K562 (cell line): Measurements from ENCODE around the gene NUP205. TPM values are rescaled to one million over a fixed set of nuclear protein-coding genes. Genes with fewer than 3 reads are reported as not detected.

Source experiments
- ATAC-seq: fragments of 200-7000 bp; cut with Tn5 transposase; 3 replicates; pipeline ENCODE4 v1.9.1; 2020; ENCODE audit warnings: moderate library complexity
- BruUV-seq: library from RNA; stranded (reverse); fragments of 400-500 nt; replicated peaks from 2 replicates; lab custom pipeline; 2021; lab: Mats Ljungman, UMichigan
- CTCF ChIA-PET: fragments of 300-600 bp; formaldehyde crosslinking; extraction: SDS; loops from one replicate; lab custom pipeline; 2021; ENCODE audit warnings: low intra/inter-chr PET ratio; lab: Yijun Ruan, JAX
- POLR2A ChIA-PET: fragments of 300-600, 350-650 bp; sonication (Branson Sonifier 250); formaldehyde crosslinking; extraction: SDS; loops from one replicate; lab custom pipeline; 2021; ENCODE audit warnings: antibody characterized with exemption, inconsistent platforms; lab: Yijun Ruan, JAX
- DNase-seq, 4 experiments: peaks; one replicate each; pipeline versions ENCODE4 v3.0.0 to v3.0.0-alpha.2; 2011 to 2018; ENCODE audit warnings: low spot score in 3 of 4, mixed read lengths in 3 of 4; ENCODE audit errors: extremely low read depth in 1 of 4
- FAIRE-seq: peaks from 2 replicates; lab custom pipeline; 2011; peaks lifted over from hg19 to GRCh38; lab: Jason Lieb, UNC
- H2AFZ ChIP-seq: 2 replicates; pipeline ENCODE4 v1.6.0; 2011; ENCODE audit warnings: low read depth, low read length, control low read depth, inconsistent platforms
- H3K27ac ChIP-seq: fragments of 200-600 bp; 3 replicates; pipeline ENCODE4 v1.8.0; 2011; ENCODE audit warnings: low read depth, mild to moderate bottlenecking, control low read depth, inconsistent platforms, low read length, moderate library complexity, mixed read lengths; ENCODE audit errors: extremely low read depth
- H3K27me3 ChIP-seq, 2 experiments: fragments of 300-600 bp in 1 of 2; 2 replicates in 1 of 2; 3 replicates in 1 of 2; pipeline versions ENCODE4 v1.6.0 to v1.8.0; 2011; ENCODE audit warnings: inconsistent platforms in 2 of 2, low read length in 2 of 2, mild to moderate bottlenecking in 1 of 2, mixed read lengths in 1 of 2, moderate library complexity in 1 of 2; ENCODE audit not compliant: control insufficient read depth in 2 of 2, insufficient read depth in 2 of 2
- H3K36me3 ChIP-seq: fragments of 300-600 bp; 3 replicates; pipeline ENCODE4 v1.8.0; 2011; ENCODE audit warnings: mild to moderate bottlenecking, low read length, inconsistent platforms; ENCODE audit not compliant: control insufficient read depth, insufficient read depth
- H3K4me1 ChIP-seq, 2 experiments: fragments of 200-600 bp in 1 of 2; replicated peaks in 1 of 2; 2 replicates in 1 of 2; 3 replicates in 1 of 2; pipeline versions ENCODE4 v1.5.1 to v1.8.0; 2011; ENCODE audit warnings: inconsistent platforms in 2 of 2, low read length in 2 of 2, mild to moderate bottlenecking in 1 of 2, mixed read lengths in 1 of 2, moderate library complexity in 1 of 2; ENCODE audit not compliant: control insufficient read depth in 2 of 2, insufficient read depth in 2 of 2
- H3K4me2 ChIP-seq: 2 replicates; pipeline ENCODE4 v1.6.1; 2011; ENCODE audit warnings: low read length, control low read depth, inconsistent platforms, mixed read lengths; ENCODE audit not compliant: insufficient read depth
- H3K4me3 ChIP-seq: fragments of 200-600 bp; sonication (generic), shearing (Covaris generic); 2 replicates; pipeline ENCODE4 v1.5.1; 2016; ENCODE audit warnings: control low read depth, inconsistent platforms
- H3K79me2 ChIP-seq: fragments of 200-600 bp; 3 replicates; pipeline ENCODE4 v1.8.0; 2011; ENCODE audit warnings: low read length, inconsistent platforms; ENCODE audit not compliant: control insufficient read depth, insufficient read depth
- H3K9ac ChIP-seq, 2 experiments: 2 replicates each; pipeline versions ENCODE4 v1.6.0 to v1.6.1; 2011; ENCODE audit warnings: low read depth in 2 of 2, low read length in 2 of 2, control low read depth in 1 of 2, inconsistent platforms in 1 of 2, mild to moderate bottlenecking in 1 of 2, mixed read lengths in 1 of 2; ENCODE audit not compliant: insufficient read depth in 1 of 2
- H3K9me1 ChIP-seq: one replicate; pipeline ENCODE4 v1.6.0; 2011; ENCODE audit warnings: inconsistent platforms, mild to moderate bottlenecking, low read length, moderate library complexity; ENCODE audit not compliant: control insufficient read depth, insufficient read depth
- H3K9me3 ChIP-seq: replicated peaks from 2 replicates; pipeline ENCODE4 v1.5.1; 2011; ENCODE audit warnings: low read depth, low read length, inconsistent platforms; ENCODE audit not compliant: control insufficient read depth, insufficient read depth
- H4K20me1 ChIP-seq: replicated peaks from 2 replicates; pipeline ENCODE4 v1.6.1; 2011; ENCODE audit warnings: low read length, inconsistent platforms, mixed read lengths; ENCODE audit not compliant: control insufficient read depth, insufficient read depth
- CBX3 ChIP-seq, 2 experiments: IDR thresholded peaks; 1 replicate in 1 of 2; 2 replicates in 1 of 2; pipeline ENCODE4 v1.6.1; 2012; ENCODE audit warnings: inconsistent platforms in 2 of 2, low read length in 2 of 2, borderline replicate concordance in 1 of 2, control low read depth in 1 of 2
- CHD4 ChIP-seq: fragments of 200-600 bp; sonication (generic); IDR thresholded peaks from 3 replicates; pipeline ENCODE4 v1.6.1; 2012; ENCODE audit warnings: low read depth, mild to moderate bottlenecking, mixed read lengths, low read length, inconsistent platforms; ENCODE audit not compliant: insufficient read depth, insufficient replicate concordance, poor library complexity, severe bottlenecking
- CREM ChIP-seq: IDR thresholded peaks from 2 replicates; pipeline ENCODE4 v1.6.1; 2014; ENCODE audit warnings: antibody characterized with exemption, low read depth
- DACH1 ChIP-seq: fragments of 450-650 bp; IDR thresholded peaks from 2 replicates; pipeline ENCODE4 v1.6.1; 2018; ENCODE audit not compliant: partially characterized antibody
- E2F5 ChIP-seq: sonication (generic); formaldehyde crosslinking; IDR thresholded peaks from 2 replicates; pipeline ENCODE4 v1.8.0; 2022; ENCODE audit warnings: mild to moderate bottlenecking, missing genetic modification reagents
- FOXO4 ChIP-seq: fragments of 450-650 bp; formaldehyde crosslinking; IDR thresholded peaks from 2 replicates; pipeline ENCODE4 v1.4.0; 2020; ENCODE audit warnings: mild to moderate bottlenecking, moderate library complexity
- HIVEP1 ChIP-seq: fragments of 250-450 bp; sonication (Bioruptor Pico); IDR thresholded peaks from 2 replicates; pipeline ENCODE4 v1.4.0; 2020; ENCODE audit warnings: mild to moderate bottlenecking
- HSF4 ChIP-seq: fragments of 250-450 bp; sonication (Bioruptor Pico); IDR thresholded peaks from 2 replicates; pipeline ENCODE4 v2.1.2; 2022; ENCODE audit warnings: mild to moderate bottlenecking, moderate library complexity, borderline replicate concordance
- MITF ChIP-seq: IDR thresholded peaks from 2 replicates; pipeline ENCODE4 v1.6.1; 2014; ENCODE audit warnings: antibody characterized with exemption
- NBN ChIP-seq: fragments of 450-650 bp; IDR thresholded peaks from 2 replicates; pipeline ENCODE4 v1.6.1; 2016; ENCODE audit warnings: low read depth, mild to moderate bottlenecking
- PCBP2 ChIP-seq: fragments of 200-400 bp; formaldehyde crosslinking; IDR thresholded peaks from 2 replicates; pipeline ENCODE4 v1.6.1; 2018; ENCODE audit warnings: low read length, low read depth, mild to moderate bottlenecking, moderate library complexity; ENCODE audit not compliant: poor library complexity, severe bottlenecking
- RFX7 ChIP-seq: fragments of 250-450 bp; sonication (Bioruptor Pico); IDR thresholded peaks from 2 replicates; pipeline ENCODE4 v1.5.1; 2021; ENCODE audit warnings: mild to moderate bottlenecking
- TFAP4 ChIP-seq: sonication (generic); formaldehyde crosslinking; IDR thresholded peaks from 2 replicates; pipeline ENCODE4 v1.8.0; 2022; ENCODE audit warnings: missing genetic modification reagents, mild to moderate bottlenecking, moderate library complexity, borderline replicate concordance
- ZKSCAN1 ChIP-seq: fragments of 150-350 bp; IDR thresholded peaks from 2 replicates; pipeline ENCODE4 v1.6.1; 2016; ENCODE audit warnings: low read depth, low read length
- WGBS: fragments of 100-300 bp; shearing (Covaris generic); methylation state at CpG from one replicate; pipeline ENCODE4 v1.1.6; 2016; ENCODE audit warnings: low coverage, mixed read lengths; ENCODE audit not compliant: insufficient coverage; ENCODE audit errors: missing lambda C conversion rate; 5-methylcytosine and 5-hydroxymethylcytosine counted together
- in situ Hi-C: fragments of 300-500 bp; cut with MboI; formaldehyde crosslinking; loops from 4 replicates; pipeline ENCODE4 v1.15.0; 2018; ENCODE audit warnings: inconsistent platforms, mixed read lengths
- intact Hi-C: fragments of 100-400 bp; cut with micrococcal nuclease; formaldehyde crosslinking; loops from 2 replicates; pipeline ENCODE4 v1.14.2; 2022
- polyA plus RNA-seq, 8 experiments: library from polyadenylated mRNA; depleted of rRNA in 4 of 8; stranded (reverse) in 5 of 8; unstranded in 3 of 8; fragments of >200 nt; fragmentation: Nextera tagmentation in 2 of 8; fragmentation: Illumina TruSeq in 1 of 8; extraction: Ambion mirVana in 2 of 8; extraction: Trizol in 1 of 8; gene quantifications; 2 replicates each; pipeline versions ENCODE4 v1.2.1 to v1.2.3, GENCODE V29; 2011 to 2014; ENCODE audit warnings: inconsistent platforms in 1 of 8, missing spikeins in 1 of 8
- total RNA-seq, 7 experiments: library from RNA; depleted of rRNA in 6 of 7; stranded (reverse); fragments of >200 nt in 6 of 7; fragmentation: Illumina TruSeq in 2 of 7; extraction: Trizol in 2 of 7; gene quantifications; 2 replicates each; pipeline versions ENCODE4 v1.2.1 to v1.2.3, GENCODE V29; 2011 to 2021; ENCODE audit warnings: low replicate concordance in 1 of 7

NUP205 gene
- total and polyA plus RNA-seq, 9 of the 15 experiments (the other 6 are each of a cell fraction or from before 2014, with no cell fraction given) = 101 to 282 (median 193) TPM

- no peak for TF ChIP-seq HSF4
Observed at GRCh38 chr7:135670179-135670578, 112.5 kb downstream of the NUP205 start (continued).

- FAIRE-seq = peak; percentile 89
- Histone ChIP-seq H3K79me2 (peaks cover 56% of the 10 kb centered on the region), H3K27me3 (no peaks in the 10 kb centered on the region), H4K20me1 (0 out of 2 replicates have a peak, but pooled peaks cover 8% of the 10 kb centered on the region), H3K4me2 (no peak overlapping the region), H3K4me3 (no peak overlapping the region), H3K9ac (no peak overlapping the region), H3K9me3 (no peaks in the 10 kb centered on the region), H3K9me1 (no peaks in the 10 kb centered on the region), H3K4me1 (peaks cover 0 to 3% of the 10 kb centered on the region in 2 experiments; a peak in 1 of 5 replicates), H3K36me3 (peaks cover 48% of the 10 kb centered on the region), H3K27ac (no peak overlapping the region), H2AFZ (no peak overlapping the region)
- in situ Hi-C loops = no loop called here
- ChIA-PET CTCF (interaction anchor here (0.6 to 1.4 kb wide), 4 partner anchors 166 to 1917 kb away, joined by 3 to 4 read pairs (median 4); no protein-coding TSS in a partner anchor), POLR2A (interaction anchor here (0.6 to 8.1 kb wide), 6 partner anchors 10 to 432 kb away, joined by 3 to 71 read pairs (median 4); partner anchors contain the start of gene STMP1)
- 47% methylated on average over 3 of the region's 3 CpGs for WGBS
- DNase-seq = peak; percentile 64 to 78 (median 69)
- intact Hi-C loops = loop anchor here (1.0 to 5.0 kb wide), 4 partner anchors 39 to 337 kb away; no protein-coding TSS in a partner anchor
- peak; percentile 91 for ATAC-seq
- BruUV-seq = no TSS peak
- TF ChIP-seq FOXO4 (CRISPR knock-in tag) (no peak), CHD4 (no peak), PCBP2 (no peak), CREM (no peak), ZKSCAN1 (no peak), NBN (no peak), CBX3 (IDR thresholded peaks at IDR 0.05; ENCODE audit: borderline replicate concordance in 1 of 2, low read length in 2 of 2) (peak in 1 of 2 experiments; percentile 41; a peak in 1 of 3 replicates), RFX7 (CRISPR knock-in tag) (no peak), HIVEP1 (no peak), TFAP4 (peak; percentile 25; the same call in 1 of the 2 replicates), MITF (no peak), E2F5 (CRISPR knock-in tag) (no peak), DACH1 (peak; percentile 74)
Observed at GRCh38 chr7:135672560-135673359, 115.0 kb downstream of the NUP205 start.
